Gastroesophageal sphincter (tissue), 3 donors: ENCODE measurements around the gene ATP5F1D.

Experiments
- POLR2A ChIP-seq, 2 donors: fragments of 450-650 bp; IDR thresholded peaks; one replicate each; pipeline ENCODE4 v1.6.1; 2017; ENCODE audit warnings: antibody characterized with exemption in 2 of 2, mild to moderate bottlenecking in 2 of 2, moderate library complexity in 1 of 2
- POLR2AphosphoS5 ChIP-seq: sonication (generic); formaldehyde crosslinking; IDR thresholded peaks from one replicate; pipeline ENCODE4 v1.6.1; 2017; ENCODE audit warnings: antibody characterized with exemption
- TF ChIP-seq, protein P1 (sequence below), 4 experiments: fragments of 200-600 bp in 2 of 4; fragments of 450-650 bp in 2 of 4; sonication (generic) in 1 of 4; IDR thresholded peaks; one replicate each; pipeline ENCODE4 v1.5.1; 2017 to 2019; ENCODE audit warnings: antibody characterized with exemption in 4 of 4, mild to moderate bottlenecking in 2 of 4, moderate library complexity in 2 of 4

DNA sequence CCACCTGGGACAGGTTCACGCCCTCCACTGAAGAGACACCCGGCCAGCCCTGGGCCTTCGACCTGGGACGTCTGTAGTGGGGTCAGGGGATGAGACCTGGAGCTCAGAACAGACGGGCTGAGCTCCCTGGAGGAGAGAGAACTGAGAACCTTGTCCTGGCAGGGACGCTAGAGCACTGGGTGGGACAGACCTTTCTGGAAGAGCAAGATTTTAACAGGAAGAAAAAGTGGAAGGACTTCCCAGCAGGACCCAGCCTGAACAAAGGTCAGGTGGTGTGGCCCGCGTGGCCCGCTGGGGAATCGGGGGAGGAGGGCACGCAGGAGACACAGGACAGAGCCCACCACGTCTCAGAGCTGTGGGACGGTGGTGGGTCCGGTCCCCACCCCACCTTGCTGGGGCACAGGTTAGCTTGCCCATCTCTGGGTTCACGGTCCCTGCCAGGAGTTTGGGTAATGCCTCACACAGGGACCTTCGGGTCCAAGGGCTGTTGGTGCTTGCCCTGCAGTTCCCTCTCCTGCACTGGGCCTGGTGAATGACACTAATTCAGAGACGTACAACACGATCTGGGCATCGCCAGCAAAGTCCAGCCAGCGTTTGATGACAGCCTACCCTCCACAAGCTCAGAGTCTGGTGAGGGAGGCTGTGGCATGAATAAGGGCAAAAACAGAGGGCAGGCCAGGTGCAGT, 42.9 kb downstream of the ATP5F1D start:
- TF ChIP-seq, protein P1, sequence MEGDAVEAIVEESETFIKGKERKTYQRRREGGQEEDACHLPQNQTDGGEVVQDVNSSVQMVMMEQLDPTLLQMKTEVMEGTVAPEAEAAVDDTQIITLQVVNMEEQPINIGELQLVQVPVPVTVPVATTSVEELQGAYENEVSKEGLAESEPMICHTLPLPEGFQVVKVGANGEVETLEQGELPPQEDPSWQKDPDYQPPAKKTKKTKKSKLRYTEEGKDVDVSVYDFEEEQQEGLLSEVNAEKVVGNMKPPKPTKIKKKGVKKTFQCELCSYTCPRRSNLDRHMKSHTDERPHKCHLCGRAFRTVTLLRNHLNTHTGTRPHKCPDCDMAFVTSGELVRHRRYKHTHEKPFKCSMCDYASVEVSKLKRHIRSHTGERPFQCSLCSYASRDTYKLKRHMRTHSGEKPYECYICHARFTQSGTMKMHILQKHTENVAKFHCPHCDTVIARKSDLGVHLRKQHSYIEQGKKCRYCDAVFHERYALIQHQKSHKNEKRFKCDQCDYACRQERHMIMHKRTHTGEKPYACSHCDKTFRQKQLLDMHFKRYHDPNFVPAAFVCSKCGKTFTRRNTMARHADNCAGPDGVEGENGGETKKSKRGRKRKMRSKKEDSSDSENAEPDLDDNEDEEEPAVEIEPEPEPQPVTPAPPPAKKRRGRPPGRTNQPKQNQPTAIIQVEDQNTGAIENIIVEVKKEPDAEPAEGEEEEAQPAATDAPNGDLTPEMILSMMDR (IDR thresholded peaks at IDR 0.05), result no peak
- TF ChIP-seq POLR2A (IDR thresholded peaks at IDR 0.05) (no peak), POLR2AphosphoS5 (no peak)
